Fibroblast of peridontal ligament (primary cell): ENCODE measurements around the gene MEF2A.
"Not testable (repeated sequence)": the region's sequence is repeated elsewhere in the genome, so short reads cannot be mapped to it uniquely, and the experiment has no call there.

Experiments
- DNase-seq: peaks from one replicate; pipeline ENCODE4 v3.0.0-alpha.2; 2010; ENCODE audit errors: extremely low read depth

Gene MEF2A

DNA sequence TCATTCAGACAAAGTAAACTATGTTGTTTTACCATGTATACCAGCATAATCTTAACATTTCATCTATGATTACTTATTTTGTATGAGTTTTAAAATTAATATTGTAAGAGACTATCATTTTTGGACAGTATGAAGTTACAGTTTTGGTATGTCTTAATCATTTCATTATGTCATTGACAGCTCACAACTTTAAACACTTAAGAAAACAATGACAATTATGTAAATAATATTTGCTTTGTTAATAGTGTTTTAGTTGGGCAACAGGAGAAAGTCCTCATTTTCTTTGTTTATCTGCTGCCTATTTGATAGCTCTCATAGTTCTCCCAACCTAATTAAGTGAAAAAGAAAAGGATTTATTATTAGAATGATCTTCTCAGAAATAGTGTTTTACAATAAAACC lies 80.2 kb downstream of the MEF2A start:
- no peak for DNase-seq

GRCh38 chr15:99651023-99651807 lies 85.4 kb downstream of the MEF2A start:
- peak; percentile 23 for DNase-seq

GRCh38 chr15:99656205-99656604 lies 90.4 kb downstream of the MEF2A start:
- DNase-seq: no peak

GRCh38 chr15:99657996-99658395 lies 92.2 kb downstream of the MEF2A start:
- DNase-seq: no peak

DNA sequence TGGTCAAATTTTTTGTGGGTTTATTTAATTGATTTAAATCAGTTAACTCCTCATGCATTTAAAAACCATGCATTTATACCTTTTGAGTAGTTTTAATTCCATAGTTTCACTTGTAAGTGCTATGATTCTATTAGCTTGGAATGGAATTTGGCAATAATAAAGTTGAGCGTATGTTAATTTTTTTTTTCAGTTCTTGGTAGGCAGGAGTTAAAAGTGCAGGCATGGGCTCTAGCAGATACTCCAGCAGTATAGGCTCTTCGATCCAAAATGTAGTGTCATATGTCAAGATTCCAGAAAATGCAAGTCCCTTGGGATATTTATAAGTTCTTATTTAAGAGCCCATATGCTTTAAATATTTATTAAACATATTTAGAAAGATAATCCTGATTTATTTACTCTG lies 97.1 kb downstream of the MEF2A start:
- DNase-seq: peak; percentile 34

- not testable (repeated sequence) for DNase-seq
Measured at GRCh38 chr15:99666073-99666472, 100.3 kb downstream of the MEF2A start.

DNA sequence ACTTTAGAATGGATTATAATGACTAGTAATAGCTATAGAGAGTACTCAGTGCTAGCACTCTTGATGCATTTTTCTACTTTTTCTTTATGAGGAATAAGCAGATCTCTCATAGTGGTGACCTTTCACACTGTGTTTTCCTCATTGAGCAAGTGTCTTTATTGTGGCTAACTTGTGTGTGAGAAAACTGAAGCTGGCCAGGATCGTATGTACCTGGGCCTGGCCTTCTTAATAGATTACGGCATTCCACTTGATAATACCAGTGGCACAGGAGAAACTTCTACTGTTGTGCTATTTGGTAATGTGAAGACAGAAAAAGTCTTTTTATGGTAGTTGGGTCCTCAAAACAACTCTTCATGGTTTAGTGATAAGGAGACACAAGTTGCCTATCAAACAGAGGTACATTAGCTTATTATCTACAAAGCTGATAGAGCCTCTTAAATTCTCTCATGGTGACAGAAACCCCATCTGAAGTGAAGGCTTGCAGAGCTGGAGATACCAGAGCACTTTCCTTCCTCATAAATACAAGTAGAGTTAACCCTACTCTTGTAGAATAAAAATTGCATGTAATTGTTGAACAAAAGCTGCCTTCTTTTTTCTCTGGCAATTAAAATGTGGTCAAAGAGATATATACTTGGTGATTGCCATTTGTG lies 102.9 kb downstream of the MEF2A start:
- no peak for DNase-seq

DNA sequence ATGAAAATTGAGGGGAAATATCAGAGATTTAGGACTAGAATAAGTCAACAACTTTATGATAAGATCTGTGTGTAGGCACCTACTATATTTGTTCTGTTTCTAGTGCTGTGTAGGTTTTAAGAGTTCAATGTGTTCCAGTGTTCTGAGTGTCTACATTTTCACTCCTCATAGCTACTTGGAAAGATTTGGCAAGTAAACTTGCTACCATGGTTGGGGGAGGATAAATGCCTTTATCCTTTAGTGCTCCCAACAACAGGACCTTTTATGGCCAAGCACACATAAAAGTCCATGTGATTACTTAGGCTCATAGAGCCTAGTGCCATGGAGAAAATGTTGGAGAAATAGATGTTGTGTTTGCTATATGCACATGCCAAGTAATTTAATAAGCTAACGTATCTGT lies 103.5 kb downstream of the MEF2A start:
- no peak for DNase-seq

DNA sequence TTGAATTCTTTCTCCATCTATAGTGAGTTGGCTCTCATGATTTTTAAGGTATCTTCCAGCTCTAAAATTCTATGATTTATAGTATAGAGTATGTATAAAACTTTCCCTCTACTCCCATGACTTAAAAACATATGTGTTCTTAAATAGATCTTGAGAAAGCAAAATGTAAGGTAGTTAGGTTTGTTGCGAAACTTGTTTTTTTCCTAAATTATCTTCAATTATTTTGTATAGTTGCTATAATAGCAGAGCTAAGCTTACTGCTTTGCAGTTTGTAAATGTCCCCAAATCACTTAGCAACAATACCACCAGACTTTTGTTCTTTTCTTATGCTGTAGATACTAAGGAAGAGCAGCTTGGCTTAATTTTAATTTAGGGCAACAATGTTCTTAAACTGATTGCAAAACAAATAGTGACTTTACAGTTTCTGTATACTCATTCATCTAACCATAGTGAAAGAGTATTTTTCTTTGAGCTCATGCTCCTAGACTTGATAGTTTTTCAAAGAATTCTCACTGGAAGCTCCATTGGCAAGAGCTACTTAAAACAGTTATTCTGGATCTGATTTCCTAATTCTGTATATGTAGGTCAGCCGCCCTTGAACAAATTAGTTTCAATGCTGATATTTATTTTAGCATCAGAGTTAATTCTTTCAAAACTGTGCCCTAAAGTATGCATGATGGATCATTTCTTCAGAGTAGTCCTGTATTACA lies 106.3 kb downstream of the MEF2A start:
- peak; percentile 22 for DNase-seq

- DNase-seq: no peak
Measured at GRCh38 chr15:99673111-99673510, 107.3 kb downstream of the MEF2A start.

DNA sequence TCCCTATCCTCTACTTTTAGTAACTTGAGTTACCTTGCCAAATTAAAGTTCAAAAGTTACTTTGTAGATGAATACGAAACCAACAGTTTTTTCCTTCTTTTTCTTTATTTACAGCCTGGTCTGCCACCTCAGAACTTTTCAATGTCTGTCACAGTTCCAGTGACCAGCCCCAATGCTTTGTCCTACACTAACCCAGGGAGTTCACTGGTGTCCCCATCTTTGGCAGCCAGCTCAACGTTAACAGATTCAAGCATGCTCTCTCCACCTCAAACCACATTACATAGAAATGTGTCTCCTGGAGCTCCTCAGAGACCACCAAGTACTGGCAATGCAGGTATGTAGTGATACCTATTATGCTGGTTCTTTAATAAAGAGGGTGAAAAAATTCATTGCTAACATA lies 108.5 kb downstream of the MEF2A start:
- DNase-seq: no peak

GRCh38 chr15:99677540-99678134 lies 111.9 kb downstream of the MEF2A start:
- DNase-seq: peak; percentile 12

DNA sequence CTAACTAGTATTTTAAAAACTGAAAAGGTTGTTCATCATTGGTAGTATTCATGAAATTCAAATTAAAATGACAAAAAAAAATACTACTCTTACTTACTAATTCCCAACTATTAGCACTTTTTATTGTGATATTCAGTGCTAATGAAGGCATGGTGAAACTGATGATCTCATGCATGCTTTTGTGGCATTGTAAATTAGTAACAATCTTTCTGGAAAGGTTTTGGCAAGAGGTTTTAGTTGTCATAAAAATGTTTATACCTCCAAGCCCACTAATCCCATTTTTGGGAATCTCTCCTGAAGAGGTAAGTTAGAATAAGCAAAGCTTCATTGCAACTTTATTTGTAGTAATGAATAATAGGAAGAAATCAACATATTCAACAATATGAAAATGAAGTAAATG lies 114.5 kb downstream of the MEF2A start:
- no peak for DNase-seq

DNA sequence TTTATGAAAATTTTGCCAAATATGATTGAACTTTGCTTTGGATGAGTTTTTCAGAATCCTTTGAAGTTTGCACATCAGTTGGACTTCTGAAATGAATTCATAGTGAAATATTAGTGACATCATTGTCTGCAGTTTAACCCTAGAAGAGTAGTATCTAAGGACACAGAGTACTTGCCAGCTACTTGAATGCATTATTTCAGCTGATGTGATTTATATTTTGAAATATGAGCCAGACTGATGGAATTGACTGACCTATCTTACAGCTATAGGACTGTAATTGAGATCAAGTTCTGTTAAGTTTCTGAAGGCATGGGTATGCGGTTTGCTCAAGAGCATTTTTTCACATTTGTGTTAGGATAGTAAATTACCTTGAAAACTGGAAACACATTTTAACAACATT lies 116.2 kb downstream of the MEF2A start:
- no peak for DNase-seq

GRCh38 chr15:99682455-99682854 lies 116.7 kb downstream of the MEF2A start:
- peak; percentile 88 for DNase-seq

DNA sequence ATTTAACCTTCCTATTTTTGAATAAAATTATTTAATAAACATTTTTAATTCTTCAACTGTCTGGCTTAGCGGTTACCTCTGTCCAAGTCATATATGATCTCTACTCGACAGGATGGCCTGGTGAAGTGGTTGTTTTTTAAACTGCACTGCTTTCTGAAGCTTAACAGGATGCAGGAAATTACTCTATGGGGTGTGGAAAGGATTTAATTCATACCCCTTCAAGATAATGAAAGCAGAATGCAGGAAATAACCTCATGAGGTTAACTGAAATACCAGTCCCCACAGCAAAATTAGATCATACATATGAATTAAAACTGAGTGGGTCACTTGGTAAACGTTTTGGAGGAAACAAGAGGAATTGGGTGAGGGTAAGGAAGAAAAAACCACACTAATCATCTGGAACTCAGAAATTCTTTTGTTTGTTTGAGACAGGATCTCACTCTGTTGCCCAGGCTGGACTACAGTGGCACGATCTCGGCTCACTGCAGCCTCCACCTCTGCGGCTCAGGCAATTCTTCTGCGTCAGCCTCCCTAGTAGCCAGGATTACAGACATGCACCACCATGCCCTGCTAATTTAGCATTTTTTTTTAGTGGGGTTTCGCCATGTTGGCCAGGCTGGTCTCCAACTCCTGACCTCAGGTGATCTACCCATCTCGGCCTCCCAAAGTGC lies 117.4 kb downstream of the MEF2A start:
- no peak for DNase-seq

DNA sequence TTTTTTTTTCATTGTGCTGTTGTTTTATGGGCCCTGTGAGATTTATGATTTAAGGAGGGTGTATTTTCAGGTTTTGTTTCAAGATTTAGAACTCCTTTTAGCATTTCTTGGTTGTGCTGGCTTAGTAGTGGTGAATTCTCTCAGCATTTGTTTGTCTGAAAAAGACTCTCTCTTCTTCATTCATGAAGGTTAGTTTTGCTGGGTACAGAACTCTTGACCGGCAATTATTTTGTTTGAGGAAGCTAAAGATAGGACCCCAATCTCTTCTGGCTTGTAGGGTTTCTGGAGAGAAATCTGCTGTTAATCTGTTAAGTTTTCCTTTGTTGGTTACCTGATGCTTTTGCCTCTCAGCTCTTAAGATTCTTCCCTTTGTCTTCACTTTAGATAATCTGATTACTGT lies 120.5 kb downstream of the MEF2A start:
- DNase-seq: no peak

GRCh38 chr15:99692825-99693224 lies 127.0 kb downstream of the MEF2A start:
- DNase-seq: no peak

GRCh38 chr15:99696096-99696495 lies 130.3 kb downstream of the MEF2A start:
- no peak for DNase-seq

GRCh38 chr15:99702895-99703602 lies 137.3 kb downstream of the MEF2A start:
- DNase-seq: peak; percentile 60
